H7 (cell line): Measurements from ENCODE around the gene CRLF1. TPM values are rescaled to one million over a fixed set of nuclear protein-coding genes. Genes with fewer than 3 reads are reported as not detected.
A peak's percentile ranks its signal among the peaks of the same experiment; 100 is the strongest.
"Not testable (repeated sequence)": the region's sequence is repeated elsewhere in the genome, so short reads cannot be mapped to it uniquely, and the experiment has no call there.

Experiments
- DNase-seq: peaks from one replicate; pipeline ENCODE4 v3.0.0; 2012
- H3K27me3 ChIP-seq: 2 replicates; pipeline ENCODE4 v1.6.0; 2011; ENCODE audit warnings: mild to moderate bottlenecking, low read length; ENCODE audit not compliant: control insufficient read depth, insufficient read depth
- H3K36me3 ChIP-seq: replicated peaks from 2 replicates; pipeline ENCODE4 v1.5.1; 2011; ENCODE audit warnings: low read length; ENCODE audit not compliant: control insufficient read depth, insufficient read depth
- H3K4me3 ChIP-seq: 2 replicates; pipeline ENCODE4 v1.5.1; 2011; ENCODE audit warnings: low read depth, mild to moderate bottlenecking, control low read depth, low read length, moderate library complexity; ENCODE audit not compliant: insufficient read depth
- total RNA-seq: library from RNA; depleted of rRNA; stranded (reverse); fragments of >200 nt; shearing (Covaris generic); gene quantifications from 2 replicates; pipeline ENCODE4 v1.2.3, GENCODE V29; 2014

Gene CRLF1
- total RNA-seq, 1 experiment from 2014 or later = 52.8 TPM

DNA sequence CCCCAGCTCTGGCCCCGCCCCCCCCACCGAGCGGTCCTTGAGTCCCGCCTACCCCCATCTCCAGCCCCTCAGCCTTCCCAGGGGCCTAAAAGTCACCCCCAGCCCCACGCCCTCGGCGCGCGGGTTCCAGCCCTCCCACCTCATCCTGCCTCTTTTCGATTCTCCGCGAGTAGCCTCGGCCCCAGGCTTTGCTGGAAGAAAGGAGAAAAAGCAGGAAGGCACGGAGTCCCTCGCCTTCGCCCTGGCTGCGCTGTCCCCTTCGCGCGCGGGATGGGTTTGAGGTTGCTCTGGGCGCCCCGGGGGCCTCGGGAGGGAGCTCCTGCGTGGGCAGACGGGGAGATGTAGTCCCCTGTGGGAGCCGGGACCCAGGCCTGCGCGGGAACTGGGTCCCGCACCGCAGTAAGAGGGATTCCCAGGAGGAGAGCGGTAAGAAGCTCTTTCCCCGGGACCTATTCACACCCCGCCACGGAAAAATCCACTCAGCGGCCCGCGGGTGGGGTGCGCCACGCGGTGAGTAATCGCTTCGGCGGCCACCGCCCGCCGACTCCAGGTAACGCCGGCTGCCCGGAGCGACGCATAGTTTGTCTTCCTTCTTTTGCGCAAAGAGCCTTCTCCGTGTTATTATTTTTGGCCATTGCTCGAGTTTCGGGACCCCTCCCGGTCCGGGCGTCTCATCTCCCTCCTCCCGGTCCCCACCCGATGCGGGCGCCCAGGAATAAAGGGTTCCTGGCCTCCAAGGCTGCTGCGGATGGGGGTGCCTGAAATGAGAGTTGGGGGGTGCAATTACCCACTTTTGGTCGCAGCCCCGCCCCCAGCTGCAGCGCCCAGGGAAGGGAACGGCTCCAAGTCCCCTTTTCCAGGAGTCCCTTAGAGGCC is 865 bp upstream of the CRLF1 start:
- H3K4me3 ChIP-seq = peak overlapping the region; percentile 37
- DNase-seq = peak; percentile 83
- no peaks in the 10 kb centered on the region for H3K36me3 ChIP-seq
- H3K27me3 ChIP-seq = peaks cover 89% of the 10 kb centered on the region

DNA sequence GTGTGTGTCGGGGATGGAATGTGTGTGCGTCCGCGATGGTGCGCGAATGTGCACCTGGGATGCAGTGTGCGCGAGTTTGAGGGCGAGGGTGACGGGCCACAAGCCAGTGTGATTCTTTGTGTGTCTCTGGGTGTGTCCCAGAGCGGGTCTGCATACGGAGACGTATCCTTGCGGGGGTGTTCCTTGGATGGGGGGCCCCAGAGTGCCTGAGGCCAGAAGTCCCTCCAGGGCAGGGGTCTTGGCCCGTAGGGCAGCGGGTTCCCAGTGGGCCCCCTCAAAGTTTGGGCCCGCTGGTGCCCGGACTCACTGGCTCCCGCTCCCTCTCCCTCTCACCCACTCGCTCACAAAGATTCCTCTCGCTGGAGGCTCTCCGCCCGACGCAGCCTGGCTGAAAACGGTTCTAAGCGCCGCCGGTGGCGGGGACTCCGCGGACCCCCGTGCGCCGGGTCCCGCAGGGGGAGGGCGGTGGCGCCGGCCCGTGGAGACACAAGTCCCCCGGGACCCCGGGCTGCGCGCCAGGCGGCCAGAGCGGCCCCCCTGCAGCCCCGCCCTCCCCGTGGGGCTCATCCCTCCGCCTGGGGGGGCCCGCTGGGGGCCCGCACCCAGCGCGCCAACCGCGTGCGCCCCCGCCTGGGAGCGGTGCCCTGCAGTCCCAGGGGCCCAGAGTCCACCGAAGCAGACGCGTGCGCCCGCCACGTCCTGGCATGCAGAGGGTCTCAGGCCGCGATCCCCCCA is 886 bp downstream of the CRLF1 start:
- H3K4me3 ChIP-seq = peak overlapping the region; percentile 38
- no peaks in the 10 kb centered on the region for H3K36me3 ChIP-seq
- H3K27me3 ChIP-seq = peaks cover 78% of the 10 kb centered on the region
- DNase-seq = peak; percentile 80

DNA sequence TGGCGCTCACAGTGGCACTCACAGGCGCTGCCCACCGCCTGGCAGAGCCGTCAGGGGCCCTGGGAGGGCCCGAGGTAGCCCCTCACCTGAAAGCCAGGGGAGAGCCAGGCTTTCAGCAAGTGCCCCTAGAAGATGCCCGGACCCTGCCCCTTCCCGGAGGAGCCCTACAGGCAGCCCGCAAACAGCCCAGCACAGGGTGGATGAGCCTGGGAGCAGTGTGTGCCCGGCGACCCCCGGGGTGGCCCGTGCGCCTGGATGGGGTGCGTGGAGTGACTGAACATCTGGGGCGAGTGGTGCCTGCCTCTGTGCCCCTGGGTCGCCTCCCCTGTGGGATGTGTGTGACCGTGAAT is 1.4 kb downstream of the CRLF1 start:
- peak overlapping the region; percentile 2; the same call in 1 of the 2 replicates for H3K4me3 ChIP-seq
- no peaks in the 10 kb centered on the region for H3K36me3 ChIP-seq
- DNase-seq = peak; percentile 81
- peaks cover 74% of the 10 kb centered on the region for H3K27me3 ChIP-seq

DNA sequence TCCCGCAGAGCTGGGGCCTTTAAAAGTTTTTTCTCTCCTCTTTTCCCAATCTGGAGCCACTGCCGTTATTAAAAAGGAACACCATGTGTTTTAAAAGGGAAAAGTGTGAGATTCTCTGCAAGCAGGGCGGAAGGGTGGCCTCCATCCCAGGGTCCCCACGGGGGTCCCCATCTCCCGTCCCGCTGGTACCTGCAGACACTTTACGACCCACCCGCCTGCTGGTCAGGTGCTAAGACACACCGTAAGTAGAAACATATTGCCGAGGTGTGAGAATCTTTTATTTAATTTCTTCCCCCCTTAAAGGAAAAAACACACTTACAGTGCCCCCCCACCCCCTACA is 1.8 kb downstream of the CRLF1 start:
- Histone ChIP-seq H3K4me3 (no peak overlapping the region), H3K27me3 (peaks cover 70% of the 10 kb centered on the region), H3K36me3 (no peaks in the 10 kb centered on the region)
- peak; percentile 61 for DNase-seq

DNA sequence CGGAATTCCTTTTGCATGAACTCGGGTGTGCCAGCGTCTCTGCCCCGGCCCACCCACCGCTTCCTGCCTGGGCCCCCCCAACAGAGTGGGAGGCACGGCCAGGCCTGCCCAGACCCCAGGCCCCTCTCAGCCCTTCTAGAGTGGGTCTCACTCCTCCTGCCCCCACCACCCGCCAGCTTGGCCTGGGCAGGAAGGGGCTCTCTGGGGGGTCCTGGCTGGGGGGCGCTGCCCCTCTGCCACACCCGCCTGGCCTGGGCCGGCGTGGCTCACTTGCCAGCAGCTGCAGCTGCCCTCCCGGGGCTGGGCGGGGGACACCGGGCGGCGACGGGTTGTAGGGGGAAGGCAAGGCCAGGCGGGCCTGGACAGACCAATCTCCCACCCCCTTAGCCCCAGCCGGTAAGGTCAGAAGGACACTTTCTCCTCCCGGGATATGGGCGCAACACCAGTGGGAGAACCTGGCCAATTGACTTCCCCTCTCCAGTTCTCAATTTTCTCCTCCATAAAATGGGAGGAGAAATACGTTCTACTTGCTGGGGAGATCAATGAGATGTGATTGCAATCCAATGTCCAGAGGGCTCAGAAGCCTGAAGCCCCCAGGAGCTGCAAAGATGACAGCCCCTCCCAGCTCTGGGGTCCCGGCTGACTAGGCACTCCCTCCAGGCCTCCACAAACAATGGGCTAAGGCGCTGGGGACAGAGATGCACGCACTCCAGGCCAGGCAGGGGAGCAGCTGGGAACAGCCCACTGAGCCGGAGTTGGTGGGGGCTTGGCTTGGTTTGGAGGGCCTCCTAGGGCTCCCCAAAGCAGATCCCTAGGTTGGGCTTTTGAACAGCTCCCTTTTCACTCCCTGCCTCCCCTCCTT is 2.4 kb downstream of the CRLF1 start:
- peak overlapping the region; percentile 17; the same call in 1 of the 2 replicates for H3K4me3 ChIP-seq
- H3K27me3 ChIP-seq = peaks cover 64% of the 10 kb centered on the region
- peak; percentile 78 for DNase-seq
- H3K36me3 ChIP-seq = no peaks in the 10 kb centered on the region

DNA sequence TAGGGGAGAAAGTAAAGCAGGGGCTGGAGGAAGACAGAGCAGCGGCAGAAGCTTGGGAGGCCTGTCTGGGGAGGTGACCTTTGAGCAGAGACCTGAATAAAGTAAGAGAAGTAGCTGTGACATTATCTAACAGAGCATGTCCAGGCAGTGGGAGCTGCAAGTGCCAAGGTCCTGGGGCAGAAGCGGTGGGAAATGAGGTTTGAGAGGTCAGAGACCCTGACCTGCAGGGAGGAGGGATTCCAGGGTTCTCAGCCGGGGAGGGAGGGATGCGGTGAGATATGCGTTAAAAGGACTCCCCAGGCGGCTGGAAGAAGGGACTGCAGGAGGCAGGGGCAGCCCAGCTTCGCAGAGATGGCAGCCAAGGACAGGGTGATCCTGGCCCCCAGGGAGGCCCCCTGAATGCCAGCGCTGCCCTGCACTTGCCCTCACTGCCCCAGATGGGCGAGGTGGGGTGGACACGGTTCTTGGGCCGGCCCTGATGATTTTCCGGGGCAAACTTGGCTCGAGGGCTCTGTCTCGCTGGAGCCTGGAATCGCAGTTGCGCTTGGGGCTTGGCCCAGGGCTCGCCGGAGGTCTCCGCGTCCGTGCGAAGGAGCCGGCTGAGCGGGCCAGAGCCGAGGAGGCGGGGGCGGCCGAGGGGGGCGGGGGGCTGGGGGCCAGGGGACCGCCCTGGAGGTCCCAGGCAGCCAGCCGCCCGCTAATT is 3.2 kb downstream of the CRLF1 start:
- peak; percentile 91 for DNase-seq
- H3K36me3 ChIP-seq = no peaks in the 10 kb centered on the region
- peak overlapping the region; percentile 29; the same call in 1 of the 2 replicates for H3K4me3 ChIP-seq
- H3K27me3 ChIP-seq = peaks cover 58% of the 10 kb centered on the region

DNA sequence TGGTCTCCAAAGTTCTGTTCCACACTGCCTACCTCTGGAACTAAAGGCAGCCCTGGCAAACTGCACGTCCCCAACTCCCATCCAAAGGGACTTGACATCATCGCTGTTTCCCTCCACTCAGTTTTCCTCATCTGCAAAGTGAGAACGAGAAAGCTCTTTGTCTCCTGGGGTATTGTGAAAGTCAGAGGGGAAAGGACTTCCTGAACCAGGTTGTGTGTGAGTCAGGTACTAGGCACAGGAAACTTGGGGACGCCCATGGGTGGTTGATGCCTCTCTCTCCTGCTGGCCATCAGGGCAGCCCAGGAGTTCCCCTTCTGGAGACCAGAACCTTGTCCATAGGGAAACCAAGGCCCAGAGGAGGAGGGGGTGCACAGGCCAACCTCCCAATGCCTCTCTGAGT is 4.7 kb downstream of the CRLF1 start:
- H3K4me3 ChIP-seq = no peak overlapping the region
- H3K36me3 ChIP-seq = no peaks in the 10 kb centered on the region
- H3K27me3 ChIP-seq = peaks cover 43% of the 10 kb centered on the region
- DNase-seq = peak; percentile 11

DNA sequence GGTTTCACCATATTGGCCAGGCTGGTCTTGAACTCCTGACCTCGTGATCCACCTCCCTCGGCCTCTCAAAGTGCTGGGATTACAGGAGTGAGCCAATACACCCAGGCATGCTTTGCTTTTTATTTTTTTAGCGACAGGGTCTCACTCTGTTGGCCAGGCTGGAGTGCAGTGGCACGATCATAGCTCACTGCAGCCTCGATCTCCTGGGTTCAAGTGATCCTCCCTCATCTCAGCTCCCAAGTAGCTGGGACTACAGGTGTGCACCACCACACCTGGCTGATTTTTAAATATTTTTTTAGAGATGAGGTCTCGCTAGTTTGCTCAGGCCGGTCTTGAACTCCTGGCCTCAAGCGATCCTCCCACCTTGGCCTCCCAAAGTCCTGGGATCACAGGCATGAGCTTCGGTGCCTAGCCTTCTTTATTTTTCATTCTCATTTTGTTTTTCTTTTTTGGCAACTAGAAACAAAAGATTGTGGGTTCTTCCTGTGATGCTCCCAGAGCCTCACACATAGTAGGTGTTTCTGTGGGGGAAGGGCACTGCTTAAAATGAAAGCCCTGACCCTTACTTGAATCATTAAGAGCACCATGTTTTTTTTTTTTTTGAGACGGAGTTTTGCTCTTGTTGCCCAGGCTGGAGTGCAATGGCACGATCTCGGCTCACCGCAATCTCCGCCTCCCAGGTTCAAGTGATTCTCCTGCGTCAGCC is 5.8 kb downstream of the CRLF1 start:
- DNase-seq, H3K4me3 ChIP-seq, H3K36me3 ChIP-seq: not testable (repeated sequence)
- peaks cover 36% of the 10 kb centered on the region for H3K27me3 ChIP-seq

DNA sequence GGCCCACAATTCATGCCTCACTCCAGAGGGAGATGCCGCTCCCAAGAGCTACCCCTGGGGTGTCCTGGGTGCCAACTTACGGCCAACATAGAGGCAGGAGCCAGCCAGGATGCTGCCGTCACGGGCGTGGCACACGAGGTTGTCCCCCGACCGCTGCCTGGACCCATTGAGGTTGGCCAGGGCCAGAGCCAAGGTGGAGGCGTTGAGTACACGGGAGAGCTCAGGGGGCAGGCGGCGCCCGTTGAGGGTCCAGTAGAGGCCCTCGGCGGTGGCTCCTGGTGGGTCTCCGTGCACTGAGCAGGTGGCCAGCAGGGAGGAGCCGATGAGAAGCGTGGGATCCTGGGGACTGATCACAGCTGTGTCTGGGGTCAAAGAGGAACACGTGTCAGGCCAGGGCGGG is 7.1 kb downstream of the CRLF1 start:
- no peak overlapping the region for H3K4me3 ChIP-seq
- H3K36me3 ChIP-seq = no peaks in the 10 kb centered on the region
- H3K27me3 ChIP-seq = peaks cover 23% of the 10 kb centered on the region
- DNase-seq = peak; percentile 51

DNA sequence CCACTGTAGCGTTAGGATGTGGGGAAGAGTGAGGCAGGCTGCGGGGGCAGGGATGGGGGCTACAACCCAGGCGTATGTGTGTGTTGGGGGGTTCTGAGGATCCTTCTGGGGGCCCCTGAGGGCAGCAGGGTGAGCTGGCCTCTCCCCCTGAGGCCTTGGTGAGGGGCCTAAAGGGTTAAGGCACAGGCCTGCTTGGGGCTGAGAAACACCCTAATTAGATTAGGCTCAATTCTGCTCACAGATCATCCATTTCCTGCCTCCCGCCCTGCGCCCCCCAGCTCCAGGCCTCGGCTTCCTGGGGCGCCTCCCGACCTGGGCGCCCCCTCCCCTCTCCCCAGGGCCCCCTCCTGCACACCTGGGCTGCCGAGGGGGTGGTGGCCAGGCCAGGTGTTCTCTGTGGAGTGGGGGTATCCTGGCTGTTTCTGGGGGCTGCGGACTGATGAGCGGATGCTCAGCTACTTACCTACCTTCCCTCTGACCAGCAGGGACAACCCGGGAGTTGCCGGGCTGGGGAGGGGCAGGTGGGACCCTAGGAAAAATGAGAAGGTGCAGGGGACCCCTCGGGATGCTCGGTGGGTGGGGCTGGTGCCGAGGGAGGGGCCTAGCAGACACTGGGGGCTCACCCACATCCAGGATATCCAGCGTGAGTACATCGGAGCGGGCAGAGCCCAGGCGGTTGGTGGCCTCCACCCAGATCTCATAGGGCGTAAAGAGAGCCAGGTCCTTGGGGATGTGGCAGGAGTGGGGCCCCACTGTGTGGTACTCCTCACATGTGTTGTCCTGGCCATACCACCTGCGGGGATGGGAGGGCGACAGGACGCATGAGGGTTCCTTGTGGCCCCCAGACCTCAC is 8.6 kb downstream of the CRLF1 start:
- DNase-seq = peak; percentile 71
- Histone ChIP-seq H3K36me3 (no peaks in the 10 kb centered on the region), H3K4me3 (no peak overlapping the region), H3K27me3 (peaks cover 9% of the 10 kb centered on the region)

DNA sequence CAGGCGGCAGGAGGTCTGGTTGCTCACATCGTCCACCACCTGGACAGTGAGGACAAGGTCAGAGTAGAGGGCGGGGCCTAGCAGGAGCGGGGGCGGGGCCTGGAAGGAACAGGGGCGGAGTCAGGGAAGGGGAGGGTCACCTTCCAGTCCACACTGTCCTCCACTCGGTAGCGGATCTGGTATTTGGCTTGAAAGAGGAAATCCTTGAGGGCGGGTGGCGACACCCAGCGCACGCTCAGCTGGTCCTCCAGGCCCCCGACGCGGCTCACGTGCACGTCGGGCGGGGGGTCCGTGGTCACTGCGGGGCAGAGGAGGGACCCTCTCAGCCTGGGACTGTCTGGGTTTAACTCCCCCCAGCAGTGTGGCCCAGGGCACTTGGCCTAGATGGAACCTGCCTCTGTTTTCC is 9.8 kb downstream of the CRLF1 start:
- Histone ChIP-seq H3K4me3 (no peak overlapping the region; the same call in 1 of the 2 replicates), H3K36me3 (no peaks in the 10 kb centered on the region), H3K27me3 (peaks cover 2% of the 10 kb centered on the region; the same call in 1 of the 2 replicates)
- DNase-seq = peak; percentile 96

DNA sequence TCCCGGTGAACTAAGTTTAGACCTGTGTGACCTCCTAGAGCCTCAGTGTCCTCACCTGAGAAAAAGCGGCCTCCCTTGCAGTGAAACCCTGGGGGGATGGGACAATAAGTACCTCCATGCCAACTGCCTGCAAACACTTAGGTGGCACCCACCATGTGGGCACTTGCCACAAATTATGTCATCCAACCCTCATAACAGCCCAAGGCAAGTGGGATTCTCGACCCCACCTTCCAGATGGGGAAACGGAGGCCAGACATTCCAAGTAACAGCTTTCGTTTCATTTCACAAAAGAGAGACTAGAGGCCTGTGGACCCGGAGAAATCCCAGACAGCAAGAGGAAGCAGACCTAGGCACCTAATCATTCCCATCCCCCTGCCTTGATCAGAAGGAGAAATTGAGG is 11.1 kb downstream of the CRLF1 start:
- H3K36me3 ChIP-seq = peaks cover 2% of the 10 kb centered on the region; the same call in 1 of the 2 replicates
- H3K4me3 ChIP-seq = no peak overlapping the region
- 0 out of 2 replicates have a peak, but pooled peaks cover 1% of the 10 kb centered on the region for H3K27me3 ChIP-seq
- DNase-seq = peak; percentile 38
